Activated naive CD4-positive, alpha-beta T cell treated with Interleukin-2 at 50 U/mL for 16 hours (primary cell): ENCODE data around the gene ACOT12.
"Not testable (repeated sequence)": the region's sequence is repeated elsewhere in the genome, so short reads cannot be mapped to it uniquely, and the experiment has no call there.

ENCODE experiments used
- DNase-seq: peaks from one replicate; pipeline ENCODE4 v3.0.0-alpha.2; 2020

The ACOT12 gene

GRCh38 chr5:81397176-81397575 lies 3.2 kb upstream of the ACOT12 start:
- no peak for DNase-seq

DNA sequence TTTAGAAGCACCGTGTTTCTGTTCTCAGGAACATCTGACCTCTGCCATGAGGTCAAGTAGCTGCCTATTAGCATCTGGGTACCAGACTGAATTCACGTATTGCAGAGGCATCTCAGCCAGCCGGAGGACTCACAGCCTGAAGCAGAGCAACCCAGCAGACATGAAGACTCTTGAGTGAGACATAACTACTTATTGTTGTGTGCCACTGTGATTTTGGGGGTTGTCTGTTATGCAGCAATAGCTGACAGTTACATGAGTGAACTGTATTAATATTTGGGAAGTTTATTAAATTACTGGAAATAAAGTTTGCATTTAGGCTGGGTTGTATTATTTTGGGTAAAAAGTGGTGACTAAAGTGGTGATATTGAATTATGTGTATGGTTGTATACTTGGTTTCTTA lies 1.3 kb upstream of the ACOT12 start:
- no peak for DNase-seq

DNA sequence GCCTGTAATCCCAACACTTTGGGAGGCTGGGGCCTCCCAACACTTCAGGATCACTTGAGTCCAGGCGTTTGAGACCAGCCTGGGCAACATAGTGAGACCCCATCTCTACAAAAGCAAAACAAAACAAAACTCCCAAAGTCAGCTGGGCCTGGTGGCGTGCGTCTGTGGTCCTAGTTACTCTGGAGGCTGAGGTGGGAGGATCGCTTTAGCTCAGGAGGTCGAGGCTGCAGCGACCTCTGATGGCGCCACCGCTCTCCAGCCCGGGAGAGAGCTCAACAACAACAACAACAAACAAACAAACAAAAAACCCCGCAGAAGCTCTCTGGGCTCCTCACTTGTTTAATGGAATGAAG lies 528 bp downstream of the ACOT12 start:
- no peak for DNase-seq

GRCh38 chr5:81389025-81389424 lies 4.9 kb downstream of the ACOT12 start:
- DNase-seq: no peak

DNA sequence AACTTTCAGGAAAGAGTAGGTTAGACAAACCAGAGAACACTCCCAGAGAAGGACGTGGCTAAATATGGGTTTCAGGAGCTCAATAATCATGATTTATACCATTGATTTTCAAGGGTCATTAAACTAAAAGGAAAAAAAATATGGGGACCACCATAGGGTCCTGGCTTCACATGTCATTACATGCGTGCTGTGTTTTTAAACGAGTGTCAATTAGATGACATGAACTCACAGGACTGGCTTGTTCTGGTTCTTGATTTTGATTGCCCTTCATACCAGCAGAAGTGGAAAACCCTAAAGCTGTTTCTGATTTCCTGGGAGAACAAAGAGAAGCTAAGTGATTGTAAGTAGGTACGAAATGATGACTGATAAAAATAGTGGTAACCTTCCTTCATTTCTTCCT lies 5.8 kb downstream of the ACOT12 start:
- DNase-seq: no peak

DNA sequence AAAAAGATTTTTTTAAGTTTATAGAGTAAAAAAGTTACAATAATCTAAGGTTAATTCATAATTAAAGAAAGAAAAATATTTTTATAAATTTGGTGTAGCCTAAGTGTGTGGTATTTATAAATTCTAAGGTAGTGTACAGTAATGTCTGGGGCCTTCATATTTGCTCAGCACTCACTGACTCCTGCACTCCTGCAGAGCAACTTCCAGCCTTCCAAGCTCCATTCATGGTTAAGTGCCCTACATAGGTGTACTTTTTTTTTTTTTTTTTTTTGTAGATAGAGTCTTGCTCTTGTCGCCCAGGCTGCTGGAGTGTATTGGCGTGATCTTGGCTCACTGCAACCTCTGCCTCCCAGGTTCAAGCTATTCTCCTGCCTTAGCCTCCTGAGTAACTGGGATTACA lies 10.1 kb downstream of the ACOT12 start:
- no peak for DNase-seq

DNA sequence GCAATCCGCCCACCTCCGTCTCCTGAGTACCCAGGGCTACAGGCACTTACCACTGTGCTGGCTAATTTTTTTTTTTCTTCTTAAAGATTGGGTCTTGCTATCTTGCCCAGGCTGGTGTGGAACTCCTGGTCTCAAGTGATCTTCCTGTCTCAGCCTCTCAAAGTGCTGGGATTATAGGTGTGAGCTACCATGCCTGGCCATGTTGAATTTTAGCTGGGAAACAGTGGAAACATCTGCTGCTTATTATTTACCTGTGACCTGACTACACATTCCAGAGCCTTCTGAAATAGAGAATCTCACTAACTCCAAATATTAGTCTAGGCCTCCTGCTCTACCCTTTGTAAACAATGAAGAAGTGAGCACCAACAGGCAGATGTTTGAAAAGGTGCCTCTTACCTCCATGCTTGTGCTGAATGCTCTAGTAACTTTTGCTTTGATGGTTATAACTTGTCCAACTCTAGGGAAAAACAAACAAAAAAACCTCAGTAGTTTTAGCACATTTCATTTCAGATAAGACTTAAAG lies 22.5 kb downstream of the ACOT12 start:
- DNase-seq: no peak

DNA sequence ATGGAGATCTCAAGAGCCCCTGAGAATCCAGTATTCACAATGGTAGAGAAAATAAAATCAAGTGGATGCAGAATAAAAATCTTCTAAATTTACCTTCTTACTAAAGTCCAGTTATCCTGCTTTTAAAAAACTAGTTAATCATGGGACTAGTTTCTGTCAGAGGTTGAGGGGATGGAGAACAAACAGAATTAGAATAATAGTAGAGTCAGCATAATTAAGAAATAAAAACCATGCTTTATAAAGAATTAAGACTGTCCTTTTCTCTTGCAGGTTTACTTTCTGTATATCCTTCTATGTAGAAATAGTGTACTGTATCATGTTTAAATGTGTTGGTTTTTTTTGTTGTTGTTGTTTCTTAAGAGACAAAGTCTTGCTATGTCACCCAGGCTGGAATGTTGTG lies 23.0 kb downstream of the ACOT12 start:
- no peak for DNase-seq

DNA sequence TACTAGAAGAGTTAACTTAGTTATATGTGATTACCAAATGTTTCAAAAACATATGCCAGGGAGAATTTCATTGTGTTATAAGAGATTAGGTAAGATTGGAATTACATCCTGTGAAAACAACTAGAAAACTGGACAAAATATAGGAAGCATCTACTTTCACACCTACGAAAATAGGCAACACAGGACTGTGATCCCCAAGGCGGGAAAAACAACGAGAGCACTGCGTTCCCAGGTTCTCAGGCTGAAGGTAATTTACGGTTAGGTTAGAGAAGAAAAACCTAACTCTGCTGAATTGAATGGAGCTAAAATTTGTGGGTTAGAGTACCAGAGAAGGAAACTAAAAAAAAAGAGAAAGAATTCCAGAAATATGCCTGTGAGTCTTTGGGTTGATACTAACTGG lies 28.4 kb downstream of the ACOT12 start:
- DNase-seq: no peak

GRCh38 chr5:81363093-81363871 lies 30.7 kb downstream of the ACOT12 start:
- no peak for DNase-seq

DNA sequence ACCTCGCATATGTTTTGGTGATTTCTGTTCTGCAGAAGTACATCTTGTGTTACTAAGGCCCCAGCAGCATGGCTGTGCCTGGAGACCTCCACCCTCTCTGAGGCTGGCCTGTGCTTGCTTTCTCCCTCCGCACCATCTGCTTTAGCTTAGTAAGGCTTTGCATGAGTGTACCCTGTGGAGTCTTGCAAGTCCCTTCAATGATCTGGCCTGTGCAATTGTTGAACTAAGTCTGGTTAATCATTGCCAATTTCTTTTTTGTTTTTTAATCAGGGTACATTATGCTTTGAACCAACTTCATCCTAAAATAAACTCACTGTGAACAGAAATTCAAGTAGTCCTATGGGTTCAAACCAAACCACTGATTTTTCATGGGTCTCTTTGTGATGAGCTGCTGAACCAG lies 32.3 kb downstream of the ACOT12 start:
- no peak for DNase-seq

DNA sequence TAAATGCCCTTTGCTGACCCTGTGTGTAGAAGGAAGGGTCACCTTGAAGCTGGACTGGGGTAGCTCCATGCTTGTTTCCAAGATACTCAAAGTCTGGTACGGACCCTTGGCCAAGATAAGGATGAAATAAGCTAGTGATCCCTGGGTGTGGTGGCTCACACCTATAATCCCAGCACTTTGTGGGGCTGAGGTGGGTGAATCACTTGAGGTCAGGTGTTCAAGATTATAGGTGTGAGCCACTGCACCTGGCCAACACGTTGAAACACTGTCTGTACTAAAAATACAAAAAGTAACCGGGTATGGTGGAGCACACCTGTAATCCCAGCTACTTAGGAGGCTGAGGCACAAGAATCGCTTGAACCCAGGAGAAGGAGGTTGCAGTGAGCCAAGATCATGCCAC lies 33.3 kb downstream of the ACOT12 start:
- no peak for DNase-seq

GRCh38 chr5:81359881-81360280 lies 34.1 kb downstream of the ACOT12 start:
- DNase-seq: no peak

- no peak for DNase-seq
Measured at GRCh38 chr5:81359108-81359507, 34.8 kb downstream of the ACOT12 start.

DNA sequence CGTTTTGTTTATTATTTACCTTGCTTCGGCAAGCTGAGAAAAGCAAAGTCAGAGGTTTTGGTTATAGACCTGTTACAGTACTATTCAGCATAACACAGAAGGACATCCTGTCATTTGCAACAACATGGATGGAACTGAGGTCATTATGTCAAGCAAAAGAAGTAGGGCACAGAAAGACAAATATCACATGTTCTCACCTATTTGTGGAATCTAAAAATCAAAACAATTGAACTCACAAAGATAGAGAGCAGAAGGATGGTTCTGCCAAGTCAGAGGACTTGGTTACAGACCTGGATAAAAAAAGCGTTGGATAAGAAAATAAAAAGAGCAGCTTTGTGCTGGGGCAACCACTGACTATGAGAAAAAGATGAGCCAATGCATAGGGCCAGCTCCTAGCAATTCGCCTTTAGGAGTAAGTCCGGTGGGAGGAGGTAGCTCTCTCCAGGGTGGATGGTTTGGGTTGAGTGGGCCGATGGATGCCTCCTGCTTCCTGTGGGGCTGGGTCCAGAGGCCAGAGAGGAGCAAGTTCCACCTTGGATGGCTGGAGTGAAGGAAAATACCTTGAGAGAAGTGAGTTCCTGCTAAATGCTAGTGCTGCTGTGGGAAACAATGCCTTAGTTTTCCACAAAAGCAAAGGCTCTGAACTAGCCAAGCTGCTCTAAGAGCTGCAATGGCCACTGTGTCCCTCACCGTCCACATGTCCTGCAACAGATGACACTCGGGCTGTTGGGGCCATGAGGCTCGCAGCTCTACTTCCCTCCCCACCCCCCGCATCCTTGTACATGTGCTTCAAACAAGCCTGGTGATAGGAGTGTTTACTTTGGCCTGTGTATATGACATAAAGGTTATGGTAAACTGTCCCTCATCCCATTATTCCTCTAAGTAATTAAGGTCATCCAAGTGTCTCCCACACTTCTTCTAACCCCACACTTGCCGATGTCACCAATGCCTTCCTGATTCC lies 38.4 kb downstream of the ACOT12 start:
- DNase-seq: no peak

GRCh38 chr5:81354093-81354492 lies 39.8 kb downstream of the ACOT12 start:
- DNase-seq: no peak

DNA sequence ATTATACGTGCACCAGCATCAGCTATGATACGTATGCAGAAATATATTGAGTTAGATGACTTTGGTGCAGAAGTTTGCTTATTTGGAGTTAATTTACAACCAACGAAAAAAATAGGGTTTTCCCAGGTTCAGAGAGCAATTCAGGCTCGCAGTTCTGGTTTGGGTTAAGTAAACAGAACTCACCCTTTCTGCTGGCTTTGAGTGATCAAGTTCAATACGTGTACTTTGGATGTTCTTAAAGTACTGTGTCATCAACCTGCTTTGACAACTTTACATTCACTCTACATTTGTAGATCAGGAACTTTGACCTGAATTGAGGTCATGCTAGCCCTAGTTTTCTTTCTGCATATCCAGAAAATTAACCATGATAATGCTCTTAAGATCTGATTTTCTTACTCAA lies 40.7 kb downstream of the ACOT12 start:
- DNase-seq: no peak

DNA sequence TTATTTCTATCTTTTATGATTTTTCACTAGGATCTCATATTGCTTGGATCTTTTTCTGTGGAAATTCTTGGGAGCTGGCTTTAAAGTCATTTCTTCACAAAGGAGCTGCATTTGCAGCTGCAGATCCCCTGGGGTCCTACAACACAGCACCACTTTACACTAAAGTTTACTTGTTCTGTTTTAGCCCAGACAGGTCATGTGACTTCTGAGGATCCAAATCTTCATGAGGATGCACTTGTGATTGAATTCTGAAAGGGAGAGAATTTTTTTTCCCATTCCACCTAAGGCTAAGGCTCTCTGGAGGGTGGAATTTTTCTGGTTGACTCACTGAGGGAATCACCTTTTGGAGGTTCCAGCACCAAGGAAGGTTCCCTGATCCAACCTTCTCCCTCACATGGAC lies 43.4 kb downstream of the ACOT12 start:
- no peak for DNase-seq

DNA sequence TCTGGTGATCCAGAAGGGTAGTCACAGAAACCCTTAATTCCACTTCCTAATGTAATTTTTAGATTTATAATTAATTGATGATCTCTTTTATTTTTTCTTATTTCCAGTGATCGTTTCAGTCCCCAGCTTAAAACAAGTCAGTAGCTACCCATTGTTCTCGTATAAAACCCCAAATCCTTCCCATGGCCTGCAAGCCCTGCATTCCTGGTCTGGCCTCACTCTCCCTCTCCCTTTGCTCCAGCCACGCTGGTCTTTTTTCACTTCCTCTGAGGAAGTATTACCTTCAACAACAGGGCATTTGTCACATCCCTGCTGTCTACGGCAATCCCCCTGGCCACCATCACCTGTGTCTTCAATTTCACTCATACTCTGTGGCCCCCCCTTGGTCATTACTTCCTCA lies 44.8 kb downstream of the ACOT12 start:
- no peak for DNase-seq

- no peak for DNase-seq
Measured at GRCh38 chr5:81345411-81346003, 48.4 kb downstream of the ACOT12 start.

DNA sequence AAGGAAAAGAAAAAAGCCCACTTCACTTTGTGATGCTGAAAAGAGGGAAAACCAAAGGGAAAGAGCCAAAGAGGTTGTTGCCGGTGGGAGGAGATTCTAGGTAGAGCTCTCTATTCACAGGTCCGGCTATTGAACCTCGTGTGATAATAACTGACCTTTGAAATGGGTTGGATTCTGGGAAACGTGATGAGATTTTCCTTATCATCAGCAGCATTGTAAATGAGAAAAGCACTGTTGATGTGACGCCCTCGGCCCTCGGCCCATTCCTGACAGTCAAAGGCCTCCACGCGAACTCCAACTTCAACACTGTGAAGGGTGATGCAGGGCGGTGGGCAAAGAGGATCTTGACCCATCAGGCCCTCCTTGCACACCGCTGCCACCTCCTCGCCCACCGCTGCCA lies 49.2 kb downstream of the ACOT12 start:
- no peak for DNase-seq

DNA sequence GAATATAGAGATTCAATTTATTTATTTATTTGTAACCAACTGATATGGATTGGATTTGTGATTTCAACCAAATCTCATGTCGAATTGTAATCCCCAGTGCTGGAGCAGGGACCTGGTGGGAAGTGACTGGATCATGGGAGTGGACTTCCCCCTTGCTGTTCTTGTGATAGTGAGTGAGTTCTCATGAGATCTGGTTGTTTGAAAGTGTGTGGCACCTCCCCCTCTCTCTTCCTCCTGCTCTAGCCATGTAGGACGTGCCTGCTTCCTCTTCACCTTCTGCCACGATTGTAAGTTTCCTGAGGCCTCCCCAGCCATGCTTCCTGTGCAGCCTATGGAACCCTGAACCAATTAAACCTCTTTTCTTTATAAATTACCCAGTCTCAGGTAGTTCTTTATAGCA lies 55.7 kb downstream of the ACOT12 start:
- not testable (repeated sequence) for DNase-seq

- no peak for DNase-seq
Measured at GRCh38 chr5:81337803-81338202, 56.1 kb downstream of the ACOT12 start.

DNA sequence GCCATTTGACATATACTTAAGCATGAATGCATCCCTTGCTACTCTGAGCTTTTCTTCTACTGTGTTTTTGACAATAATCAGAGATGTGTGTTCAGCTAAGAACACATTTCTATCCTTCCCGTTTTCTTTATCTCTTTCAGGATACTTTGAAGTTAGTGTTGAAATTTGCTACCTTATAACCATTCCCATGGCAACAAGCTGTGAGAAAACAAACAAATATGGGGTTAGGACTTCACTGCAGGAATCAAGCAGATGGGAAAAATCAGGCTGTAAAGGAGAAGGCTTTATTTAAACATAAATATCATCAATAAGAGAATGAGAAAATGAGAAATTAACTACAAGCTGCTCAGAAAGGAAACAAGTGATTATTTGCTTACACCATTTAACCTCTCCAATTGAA lies 57.4 kb downstream of the ACOT12 start:
- DNase-seq: no peak
